Gastrocnemius medialis (tissue), 4 donors: ENCODE results near the gene CEP55. TPM values are rescaled to one million over a fixed set of nuclear protein-coding genes. Genes with fewer than 3 reads are reported as not detected.

Experiments
- ATAC-seq, 2 donors: fragments of 150-250 bp; one replicate each; pipeline ENCODE4 v1.9.1; 2016
- DNase-seq, 2 donors: peaks; one replicate each; pipeline ENCODE4 v3.0.0-alpha.2; 2019
- H3K27ac ChIP-seq, 4 donors: fragments of 200-600 bp; sonication (generic); 1 replicate in 1 of 4; 2 replicates in 3 of 4; pipeline ENCODE4 v1.5.1; 2016 to 2018; ENCODE audit warnings: mild to moderate bottlenecking in 2 of 4, moderate library complexity in 1 of 4
- H3K27me3 ChIP-seq, 3 donors: fragments of 200-600 bp; sonication (generic) in 2 of 3; 1 replicate in 1 of 3; 2 replicates in 2 of 3; pipeline versions ENCODE4 v1.5.1 to v1.6.0; 2016 to 2019; ENCODE audit warnings: mild to moderate bottlenecking in 1 of 3, moderate library complexity in 1 of 3
- H3K36me3 ChIP-seq, 2 donors: fragments of 200-600 bp; sonication (generic) in 1 of 2; one replicate each; pipeline ENCODE4 v1.5.1; 2017 to 2018
- H3K4me1 ChIP-seq, 2 donors: fragments of 200-600 bp; sonication (generic) in 1 of 2; one replicate each; pipeline ENCODE4 v1.5.1; 2016 to 2017; ENCODE audit warnings: mild to moderate bottlenecking in 2 of 2
- H3K4me3 ChIP-seq, 4 donors: fragments of 200-600 bp; sonication (generic) in 3 of 4; 1 replicate in 1 of 4; 2 replicates in 3 of 4; pipeline ENCODE4 v1.5.1; 2016 to 2019; ENCODE audit warnings: mild to moderate bottlenecking in 2 of 4
- H3K9me3 ChIP-seq, 3 donors: fragments of 200-600 bp; sonication (generic) in 2 of 3; 1 replicate in 1 of 3; 2 replicates in 2 of 3; pipeline ENCODE4 v1.5.1; 2016 to 2019
- POLR2A ChIP-seq, 2 donors: fragments of 450-650 bp; IDR thresholded peaks; one replicate each; pipeline ENCODE4 v1.6.1; 2017; ENCODE audit warnings: antibody characterized with exemption in 2 of 2, mild to moderate bottlenecking in 2 of 2, moderate library complexity in 2 of 2
- in situ Hi-C, 4 donors: fragments of 200-750 bp; cut with MboI; loops; one replicate each; pipeline versions ENCODE4 v1.15.0 to v1.8.0; 2017; ENCODE audit warnings: low sequenced_read_pairs in 4 of 4
- intact Hi-C: fragments of 100-400 bp; cut with DNase I; formaldehyde crosslinking; loops from one replicate; pipeline ENCODE4 v1.15.1; 2023; ENCODE audit warnings: low total_unique reads
- total RNA-seq, 4 donors: library from RNA; depleted of rRNA; stranded (reverse); fragments of >200 nt; gene quantifications; one replicate each; pipeline versions ENCODE4 v1.1.0 to v1.2.3, GENCODE V29; 2016
- TF ChIP-seq, protein P1 (sequence below), 5 experiments: fragments of 450-650 bp in 3 of 5; fragments of 200-600 bp in 2 of 5; sonication (generic) in 2 of 5; IDR thresholded peaks in 4 of 5; conservative IDR thresholded peaks in 1 of 5; 1 replicate in 4 of 5; 2 replicates in 1 of 5; pipeline ENCODE4 v1.5.1; 2016 to 2019; ENCODE audit warnings: antibody characterized with exemption in 5 of 5, mild to moderate bottlenecking in 3 of 5, moderate library complexity in 3 of 5

CEP55 gene
- total RNA-seq, 4 donors from 2014 or later, result 0.32 to 0.62 (median 0.37) TPM

DNA sequence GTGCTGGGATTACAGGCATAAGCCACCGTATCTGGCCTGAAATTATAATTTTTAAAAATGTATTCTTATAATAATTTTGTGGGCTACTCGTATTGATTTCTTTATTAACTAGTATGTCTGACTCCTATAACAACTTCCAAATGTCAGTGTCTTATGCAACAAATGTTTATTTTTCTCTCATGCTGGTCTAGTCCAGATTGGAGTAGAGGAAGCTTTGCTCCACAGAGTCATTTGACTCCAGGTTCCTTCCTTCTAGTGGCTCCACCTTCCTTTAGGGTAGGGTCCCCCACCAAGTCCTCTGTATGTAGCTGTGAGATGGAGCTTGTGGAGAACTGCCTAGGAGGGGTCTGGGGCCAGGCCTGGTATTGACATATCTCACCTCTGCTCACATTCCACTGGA is 8.7 kb downstream of the CEP55 start:
- in situ Hi-C loops (loop anchor here in 1 of 4 donors (25.0 kb wide), 1 partner anchor 418 kb away; no protein-coding TSS in a partner anchor), intact Hi-C loops (no loop called here)
- Histone ChIP-seq H3K36me3 (no peaks in the 10 kb centered on the region), H3K9me3 (no peaks in the 10 kb centered on the region), H3K27ac (no peak overlapping the region), H3K4me1 (no peaks in the 10 kb centered on the region), H3K4me3 (no peak overlapping the region), H3K27me3 (no peaks in the 10 kb centered on the region)
- TF ChIP-seq POLR2A (IDR thresholded peaks at IDR 0.05), result no peak
- TF ChIP-seq, protein P1, sequence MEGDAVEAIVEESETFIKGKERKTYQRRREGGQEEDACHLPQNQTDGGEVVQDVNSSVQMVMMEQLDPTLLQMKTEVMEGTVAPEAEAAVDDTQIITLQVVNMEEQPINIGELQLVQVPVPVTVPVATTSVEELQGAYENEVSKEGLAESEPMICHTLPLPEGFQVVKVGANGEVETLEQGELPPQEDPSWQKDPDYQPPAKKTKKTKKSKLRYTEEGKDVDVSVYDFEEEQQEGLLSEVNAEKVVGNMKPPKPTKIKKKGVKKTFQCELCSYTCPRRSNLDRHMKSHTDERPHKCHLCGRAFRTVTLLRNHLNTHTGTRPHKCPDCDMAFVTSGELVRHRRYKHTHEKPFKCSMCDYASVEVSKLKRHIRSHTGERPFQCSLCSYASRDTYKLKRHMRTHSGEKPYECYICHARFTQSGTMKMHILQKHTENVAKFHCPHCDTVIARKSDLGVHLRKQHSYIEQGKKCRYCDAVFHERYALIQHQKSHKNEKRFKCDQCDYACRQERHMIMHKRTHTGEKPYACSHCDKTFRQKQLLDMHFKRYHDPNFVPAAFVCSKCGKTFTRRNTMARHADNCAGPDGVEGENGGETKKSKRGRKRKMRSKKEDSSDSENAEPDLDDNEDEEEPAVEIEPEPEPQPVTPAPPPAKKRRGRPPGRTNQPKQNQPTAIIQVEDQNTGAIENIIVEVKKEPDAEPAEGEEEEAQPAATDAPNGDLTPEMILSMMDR (IDR thresholded peaks at IDR 0.05 in 4 of 5, conservative IDR thresholded peaks at IDR 0.05 in 1 of 5), result no peak
- ATAC-seq, result no peak
- DNase-seq, result no peak

DNA sequence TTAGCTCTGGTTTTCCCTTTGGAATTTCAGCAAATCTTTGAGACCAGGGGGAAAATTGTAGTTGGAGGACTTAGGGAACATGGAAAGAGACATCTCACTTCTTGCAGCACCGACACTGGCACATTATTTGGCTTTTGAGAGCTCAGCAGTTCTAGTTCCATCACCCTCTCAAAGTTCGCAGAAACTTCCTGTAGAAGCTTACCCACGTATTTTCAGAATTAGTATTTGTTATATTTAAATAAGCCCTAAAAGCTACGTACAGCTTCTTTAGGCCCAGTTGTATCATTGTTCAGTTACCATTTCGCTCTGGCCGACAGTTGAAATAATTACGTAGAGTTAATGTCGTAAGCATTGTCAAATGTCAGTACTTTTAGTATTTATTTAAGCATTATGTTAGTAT is 13.4 kb downstream of the CEP55 start:
- Histone ChIP-seq H3K27me3 (no peaks in the 10 kb centered on the region), H3K4me1 (peaks cover 0 to 4% of the 10 kb centered on the region in 2 donors), H3K27ac (no peak overlapping the region), H3K9me3 (no peaks in the 10 kb centered on the region), H3K4me3 (no peak overlapping the region), H3K36me3 (no peaks in the 10 kb centered on the region)
- intact Hi-C loops, result no loop called here
- in situ Hi-C loops, result loop anchor here in 1 of 4 donors (25.0 kb wide), 1 partner anchor 423 kb away; no protein-coding TSS in a partner anchor
- DNase-seq (no peak), ATAC-seq (no peak)
- TF ChIP-seq, protein P1 (IDR thresholded peaks at IDR 0.05 in 4 of 5, conservative IDR thresholded peaks at IDR 0.05 in 1 of 5), result no peak
- TF ChIP-seq POLR2A (IDR thresholded peaks at IDR 0.05), result no peak

DNA sequence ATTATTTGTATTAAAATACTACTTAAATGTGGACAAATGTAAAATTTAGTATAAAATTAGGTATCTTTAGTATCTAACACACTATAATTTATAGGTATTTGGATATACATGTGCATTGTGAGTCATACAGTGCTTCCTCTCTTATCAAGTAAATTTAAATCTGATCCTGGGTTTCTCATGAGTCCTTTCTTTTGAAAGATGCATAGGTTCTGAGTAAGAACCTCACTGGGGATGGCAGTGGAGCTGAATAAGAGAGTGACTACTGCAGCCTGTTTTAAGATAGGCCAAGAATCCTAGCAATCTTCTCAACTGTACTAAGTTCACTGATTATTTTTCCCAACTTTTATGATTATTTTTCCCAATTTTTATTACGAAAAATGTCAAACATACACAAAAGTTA is 16.2 kb downstream of the CEP55 start:
- H3K4me1 ChIP-seq, result peaks cover 0 to 27% of the 10 kb centered on the region in 2 donors

DNA sequence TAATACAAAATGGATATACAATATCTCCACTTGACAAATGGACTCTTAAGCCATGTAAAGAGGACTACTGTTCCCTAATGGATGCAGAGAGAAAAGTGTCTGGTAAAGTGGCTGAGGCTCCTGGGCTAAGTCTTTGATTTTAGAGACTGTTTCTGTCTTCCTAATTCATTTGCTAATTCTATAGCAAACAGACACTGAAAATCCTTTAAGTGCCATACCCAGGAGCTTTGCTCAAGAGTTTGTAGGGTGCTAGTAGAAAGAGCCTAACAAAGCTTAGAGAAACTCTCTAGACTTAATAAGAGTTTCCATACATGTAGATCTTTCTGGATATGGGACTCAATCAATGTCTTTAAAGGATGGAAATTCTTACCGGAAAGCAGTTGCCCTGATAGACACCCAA is 16.7 kb downstream of the CEP55 start:
- no peak for ATAC-seq
- H3K27ac ChIP-seq, result no peak overlapping the region
- TF ChIP-seq POLR2A (IDR thresholded peaks at IDR 0.05), result no peak
- TF ChIP-seq, protein P1 (IDR thresholded peaks at IDR 0.05 in 4 of 5, conservative IDR thresholded peaks at IDR 0.05 in 1 of 5), result no peak
- no peaks in the 10 kb centered on the region for H3K36me3 ChIP-seq
- intact Hi-C loops (no loop called here), in situ Hi-C loops (loop anchor here in 1 of 4 donors (25.0 kb wide), 1 partner anchor 426 kb away; no protein-coding TSS in a partner anchor)
- H3K27me3 ChIP-seq, result no peaks in the 10 kb centered on the region
- no peak overlapping the region for H3K4me3 ChIP-seq
- no peak for DNase-seq
- H3K4me1 ChIP-seq, result peaks cover 0 to 27% of the 10 kb centered on the region in 2 donors
- H3K9me3 ChIP-seq, result no peaks in the 10 kb centered on the region

More for the DNA sequence above, 16.2 kb downstream of the CEP55 start:
- no peaks in the 10 kb centered on the region for H3K9me3 ChIP-seq
- H3K27me3 ChIP-seq, result no peaks in the 10 kb centered on the region
- intact Hi-C loops, result no loop called here
- no peak overlapping the region for H3K27ac ChIP-seq
- H3K36me3 ChIP-seq, result no peaks in the 10 kb centered on the region
- in situ Hi-C loops, result loop anchor here in 1 of 4 donors (25.0 kb wide), 1 partner anchor 425 kb away; no protein-coding TSS in a partner anchor
- H3K4me3 ChIP-seq, result no peak overlapping the region
- DNase-seq, result no peak
- TF ChIP-seq, protein P1 (IDR thresholded peaks at IDR 0.05 in 4 of 5, conservative IDR thresholded peaks at IDR 0.05 in 1 of 5), result no peak
- TF ChIP-seq POLR2A (IDR thresholded peaks at IDR 0.05), result no peak
- ATAC-seq, result no peak

DNA sequence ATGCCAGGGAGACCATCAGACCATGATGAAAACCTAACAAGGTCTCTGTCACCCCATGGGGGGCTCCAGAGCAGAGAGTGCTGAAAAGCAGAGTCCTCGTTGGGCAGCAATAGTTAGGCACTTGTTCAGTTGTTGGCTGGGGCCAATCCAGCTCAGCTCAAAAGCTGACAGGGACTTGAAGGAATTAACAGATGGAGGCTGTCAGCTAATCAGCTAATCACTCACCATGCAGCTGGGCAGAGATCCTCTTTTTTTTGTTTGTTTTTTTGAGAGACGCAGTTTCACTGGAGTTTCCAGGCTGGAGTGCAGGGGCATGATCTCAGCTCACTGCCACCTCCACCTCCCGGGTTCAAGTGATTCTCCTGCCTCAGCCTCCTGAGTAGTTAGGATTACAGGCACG is 18.1 kb downstream of the CEP55 start:
- in situ Hi-C loops, result loop anchor here in 1 of 4 donors (25.0 kb wide), 1 partner anchor 427 kb away; no protein-coding TSS in a partner anchor
- ATAC-seq (no peak), DNase-seq (no peak)
- Histone ChIP-seq H3K9me3 (no peaks in the 10 kb centered on the region), H3K4me3 (no peak overlapping the region), H3K36me3 (no peaks in the 10 kb centered on the region), H3K27ac (peak overlapping the region in 2 of 4 donors; percentile 69 to 73), H3K4me1 (peaks cover 0 to 31% of the 10 kb centered on the region in 2 donors), H3K27me3 (no peaks in the 10 kb centered on the region)
- intact Hi-C loops, result no loop called here
- no peak for TF ChIP-seq POLR2A (IDR thresholded peaks at IDR 0.05)
- TF ChIP-seq, protein P1 (IDR thresholded peaks at IDR 0.05 in 4 of 5, conservative IDR thresholded peaks at IDR 0.05 in 1 of 5), result no peak
